ENCODE results near the gene MFRP. TPM values are rescaled to one million over a fixed set of nuclear protein-coding genes. Genes with fewer than 3 reads are reported as not detected.

MFRP gene
- total RNA-seq, 1 donor from 2014 or later: not detected

DNA sequence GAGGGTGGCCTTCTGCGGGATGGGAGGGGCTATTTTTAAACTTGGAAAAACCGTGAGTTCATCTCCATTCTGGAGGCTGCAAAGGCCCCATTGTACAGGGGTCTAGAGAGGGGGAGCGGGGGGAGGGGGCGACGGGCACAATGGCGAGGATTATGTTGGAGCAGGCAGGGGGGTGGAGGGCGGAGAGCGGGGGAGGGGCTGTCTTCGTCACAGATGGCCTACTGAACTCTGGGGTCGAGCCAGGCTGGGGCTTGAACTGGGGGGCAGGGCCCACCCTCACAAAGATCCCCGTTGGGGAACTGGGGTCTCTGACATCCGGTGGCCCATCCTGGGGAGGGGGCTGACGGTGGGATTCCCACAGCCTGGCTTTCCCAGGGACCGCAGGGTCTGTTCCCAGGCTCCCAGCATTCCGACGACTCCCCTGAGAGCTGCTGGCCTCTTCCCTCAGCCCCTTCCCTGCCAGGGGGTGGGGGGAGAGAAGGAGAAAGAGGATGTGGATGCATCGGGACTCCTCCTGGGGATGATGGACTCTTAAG is 26.2 kb downstream of the MFRP start:
- H3K4me3 ChIP-seq (ENCODE audit: low read depth, low read length): peak overlapping the region; percentile 62
- DNase-seq (ENCODE audit: low read depth): no peak
- TF ChIP-seq, protein P1, sequence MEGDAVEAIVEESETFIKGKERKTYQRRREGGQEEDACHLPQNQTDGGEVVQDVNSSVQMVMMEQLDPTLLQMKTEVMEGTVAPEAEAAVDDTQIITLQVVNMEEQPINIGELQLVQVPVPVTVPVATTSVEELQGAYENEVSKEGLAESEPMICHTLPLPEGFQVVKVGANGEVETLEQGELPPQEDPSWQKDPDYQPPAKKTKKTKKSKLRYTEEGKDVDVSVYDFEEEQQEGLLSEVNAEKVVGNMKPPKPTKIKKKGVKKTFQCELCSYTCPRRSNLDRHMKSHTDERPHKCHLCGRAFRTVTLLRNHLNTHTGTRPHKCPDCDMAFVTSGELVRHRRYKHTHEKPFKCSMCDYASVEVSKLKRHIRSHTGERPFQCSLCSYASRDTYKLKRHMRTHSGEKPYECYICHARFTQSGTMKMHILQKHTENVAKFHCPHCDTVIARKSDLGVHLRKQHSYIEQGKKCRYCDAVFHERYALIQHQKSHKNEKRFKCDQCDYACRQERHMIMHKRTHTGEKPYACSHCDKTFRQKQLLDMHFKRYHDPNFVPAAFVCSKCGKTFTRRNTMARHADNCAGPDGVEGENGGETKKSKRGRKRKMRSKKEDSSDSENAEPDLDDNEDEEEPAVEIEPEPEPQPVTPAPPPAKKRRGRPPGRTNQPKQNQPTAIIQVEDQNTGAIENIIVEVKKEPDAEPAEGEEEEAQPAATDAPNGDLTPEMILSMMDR (conservative IDR thresholded peaks at IDR 0.05; ENCODE audit: low read depth, low read length): no peak

DNA sequence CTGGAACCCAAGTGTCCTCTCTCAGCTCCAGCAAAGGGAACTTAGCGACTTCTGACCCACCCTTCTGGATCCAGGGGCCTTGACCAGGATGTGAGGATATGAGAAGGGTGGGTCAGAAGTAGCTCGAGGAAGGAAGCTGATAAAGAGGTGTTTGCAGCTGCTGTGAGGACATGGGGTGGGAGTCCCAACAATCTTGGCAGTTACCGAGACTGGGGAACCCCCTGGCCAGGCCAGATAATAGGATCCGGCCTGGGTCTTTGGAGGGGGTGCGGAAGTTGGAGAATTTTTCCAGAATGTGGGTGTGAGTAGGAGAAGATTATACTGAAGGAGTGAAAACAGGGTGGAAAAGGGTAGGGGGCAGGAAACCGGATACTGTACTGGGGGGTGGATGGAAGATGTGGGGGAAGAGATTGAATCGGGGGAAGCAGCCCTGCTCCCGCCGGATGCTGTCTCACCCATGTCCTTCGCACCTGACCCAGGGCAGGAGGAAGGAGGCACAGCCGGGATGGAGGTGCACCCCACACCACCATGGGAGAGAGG is 26.7 kb downstream of the MFRP start:
- H3K4me3 ChIP-seq (ENCODE audit: low read depth, low read length): no peak overlapping the region
- DNase-seq (ENCODE audit: low read depth): no peak
- TF ChIP-seq, protein P1 (conservative IDR thresholded peaks at IDR 0.05; ENCODE audit: low read depth, low read length): no peak

- H3K4me3 ChIP-seq (ENCODE audit: low read depth, low read length): no peak overlapping the region
- no peak for DNase-seq (ENCODE audit: low read depth)
- TF ChIP-seq, protein P1 (conservative IDR thresholded peaks at IDR 0.05; ENCODE audit: low read depth, low read length): no peak
These were observed 27.3 kb downstream of the MFRP start for GRCh38 chr11:119319136-119319699.

- peak; percentile 62 for DNase-seq (ENCODE audit: low read depth)
- TF ChIP-seq, protein P1 (conservative IDR thresholded peaks at IDR 0.05; ENCODE audit: low read depth, low read length): no peak
- H3K4me3 ChIP-seq (ENCODE audit: low read depth, low read length): no peak overlapping the region
These were observed 28.0 kb downstream of the MFRP start for GRCh38 chr11:119318240-119319135.

GRCh38 chr11:119317592-119318239 is 28.8 kb downstream of the MFRP start:
- H3K4me3 ChIP-seq (ENCODE audit: low read depth, low read length): peak overlapping the region; percentile 76
- TF ChIP-seq, protein P1 (conservative IDR thresholded peaks at IDR 0.05; ENCODE audit: low read depth, low read length): no peak
- no peak for DNase-seq (ENCODE audit: low read depth)

DNA sequence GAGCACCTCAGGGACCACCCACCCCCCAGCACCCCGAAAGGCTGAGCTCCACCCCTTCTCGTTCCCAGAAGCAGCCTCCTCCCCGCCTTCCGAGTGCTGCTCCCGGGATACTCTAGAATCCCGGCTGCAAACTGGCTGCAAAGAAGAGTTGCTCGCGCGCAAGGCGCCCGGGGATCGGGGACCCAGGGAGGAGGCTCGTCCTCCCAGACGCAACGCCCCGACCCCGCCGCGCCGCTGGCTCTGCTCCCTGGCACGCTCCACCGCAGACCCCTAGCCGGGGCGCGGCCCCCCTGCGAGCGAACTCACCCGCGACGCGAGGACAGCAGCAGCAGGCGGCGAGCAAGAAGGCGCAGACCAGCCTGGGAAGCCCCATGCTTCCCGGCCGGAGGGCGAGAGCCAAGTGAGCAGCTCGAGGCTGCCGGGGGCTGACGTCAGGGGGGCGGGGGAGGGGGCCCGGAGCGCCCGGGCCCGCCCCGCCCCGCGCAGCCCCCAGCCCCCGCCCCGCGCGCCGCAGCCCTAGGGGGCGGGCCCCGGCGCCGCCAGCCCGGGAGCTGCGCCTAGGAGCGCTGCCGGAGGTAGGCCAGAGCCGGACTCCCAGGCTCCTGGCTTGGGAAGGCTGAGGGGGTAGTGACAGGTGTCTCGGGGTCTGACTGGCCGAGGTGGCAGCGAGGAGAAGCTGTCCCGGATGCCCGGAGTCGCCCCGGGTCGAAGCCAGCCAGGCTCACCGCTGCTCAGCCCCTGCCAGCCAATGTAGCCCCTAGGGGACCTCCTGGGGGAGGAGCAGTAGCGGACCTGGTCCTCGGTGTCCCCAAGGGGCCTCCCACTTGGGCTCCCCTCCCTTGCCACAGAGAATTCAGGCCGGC is 29.5 kb downstream of the MFRP start, which contains the start of gene MCAM:
TSS of gene MCAM (minus strand) at position 402 of the 863 bp plus-strand sequence. CDS start at position 373, 29 bp downstream.
- H3K4me3 ChIP-seq (ENCODE audit: low read depth, low read length): peak within 1 kb of the TSS; percentile 76
- TF ChIP-seq, protein P1 (conservative IDR thresholded peaks at IDR 0.05; ENCODE audit: low read depth, low read length): no peak
- no peak for DNase-seq (ENCODE audit: low read depth)
